GM12801 (cell line): ENCODE measurements around the gene SLC8A1.

ENCODE experiments used
- TF ChIP-seq, protein P1 (sequence below): IDR thresholded peaks from one replicate; pipeline ENCODE4 v1.5.1; 2011; ENCODE audit warnings: control low read depth; ENCODE audit not compliant: insufficient read length; ENCODE audit errors: extremely low read depth

The SLC8A1 gene

DNA sequence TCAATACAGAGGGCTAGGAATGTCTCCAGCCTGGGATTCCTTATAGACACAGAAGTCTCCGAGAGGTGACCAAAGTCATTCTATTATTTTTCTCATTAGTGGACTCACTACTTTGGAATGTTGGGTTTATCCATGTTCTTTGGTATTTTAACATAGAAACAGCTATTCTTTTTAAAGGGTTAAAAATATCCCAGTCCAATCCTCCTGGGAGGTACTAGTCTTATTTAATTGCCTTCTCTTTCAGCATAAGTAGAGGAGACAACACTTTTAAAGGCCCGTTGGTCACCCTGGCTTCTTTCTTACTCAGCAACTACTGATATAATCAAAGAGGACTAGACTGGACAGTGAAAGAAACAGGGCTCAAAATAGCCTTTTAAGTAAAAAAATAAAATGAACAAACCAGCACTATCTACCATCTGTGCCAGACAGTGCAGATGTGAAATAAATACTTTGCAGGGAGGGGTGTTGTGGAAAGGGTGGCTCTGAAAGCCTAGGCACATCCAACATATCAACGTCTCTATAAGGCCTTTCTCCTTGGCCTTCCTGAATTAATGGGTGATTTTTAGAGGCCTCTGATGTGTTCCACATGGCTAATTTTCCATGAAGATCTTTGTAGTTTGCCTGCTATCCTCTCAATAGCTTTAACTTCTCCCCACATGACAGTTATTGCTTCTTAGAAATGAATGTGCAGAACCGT, 338.5 kb downstream of the SLC8A1 start:
- TF ChIP-seq, protein P1, sequence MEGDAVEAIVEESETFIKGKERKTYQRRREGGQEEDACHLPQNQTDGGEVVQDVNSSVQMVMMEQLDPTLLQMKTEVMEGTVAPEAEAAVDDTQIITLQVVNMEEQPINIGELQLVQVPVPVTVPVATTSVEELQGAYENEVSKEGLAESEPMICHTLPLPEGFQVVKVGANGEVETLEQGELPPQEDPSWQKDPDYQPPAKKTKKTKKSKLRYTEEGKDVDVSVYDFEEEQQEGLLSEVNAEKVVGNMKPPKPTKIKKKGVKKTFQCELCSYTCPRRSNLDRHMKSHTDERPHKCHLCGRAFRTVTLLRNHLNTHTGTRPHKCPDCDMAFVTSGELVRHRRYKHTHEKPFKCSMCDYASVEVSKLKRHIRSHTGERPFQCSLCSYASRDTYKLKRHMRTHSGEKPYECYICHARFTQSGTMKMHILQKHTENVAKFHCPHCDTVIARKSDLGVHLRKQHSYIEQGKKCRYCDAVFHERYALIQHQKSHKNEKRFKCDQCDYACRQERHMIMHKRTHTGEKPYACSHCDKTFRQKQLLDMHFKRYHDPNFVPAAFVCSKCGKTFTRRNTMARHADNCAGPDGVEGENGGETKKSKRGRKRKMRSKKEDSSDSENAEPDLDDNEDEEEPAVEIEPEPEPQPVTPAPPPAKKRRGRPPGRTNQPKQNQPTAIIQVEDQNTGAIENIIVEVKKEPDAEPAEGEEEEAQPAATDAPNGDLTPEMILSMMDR: no peak

DNA sequence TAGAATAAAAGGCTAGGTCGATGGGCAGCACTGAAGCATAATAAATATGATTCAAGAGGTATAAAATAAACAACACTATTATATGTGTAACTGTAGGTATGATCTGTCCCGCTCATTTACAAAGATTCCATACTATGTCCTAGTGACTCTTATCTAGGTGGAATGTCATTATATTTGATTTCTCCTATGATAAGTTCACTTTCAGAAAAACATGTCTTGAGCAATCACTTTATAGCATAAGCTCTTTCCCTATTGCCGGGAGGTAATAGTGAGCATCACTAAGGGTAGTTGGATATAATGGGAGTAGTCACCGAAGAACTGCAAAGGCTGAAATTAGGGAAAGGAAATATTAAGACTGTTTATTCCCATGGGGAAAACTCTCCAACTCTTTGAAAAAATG, 342.5 kb downstream of the SLC8A1 start:
- TF ChIP-seq, protein P1: no peak

DNA sequence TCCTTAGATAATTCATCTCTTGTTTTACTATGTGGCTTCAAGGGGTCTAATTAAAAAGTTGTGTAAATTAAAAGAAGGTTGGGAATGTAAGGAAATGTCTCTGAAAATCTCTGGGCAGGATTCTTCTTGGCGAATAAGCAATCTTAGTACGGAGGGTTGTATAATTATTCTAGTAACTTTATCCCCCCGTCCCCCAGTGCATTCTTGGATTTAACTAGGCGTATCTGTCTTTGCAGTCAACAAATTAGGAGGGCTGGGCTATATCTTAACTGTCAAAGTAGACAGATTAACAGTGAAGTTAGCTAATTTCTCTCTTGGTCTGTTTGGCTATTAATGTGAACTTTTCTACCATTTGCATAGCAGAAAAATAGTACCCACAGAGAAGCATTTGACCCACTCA, 343.0 kb downstream of the SLC8A1 start:
- TF ChIP-seq, protein P1: no peak

DNA sequence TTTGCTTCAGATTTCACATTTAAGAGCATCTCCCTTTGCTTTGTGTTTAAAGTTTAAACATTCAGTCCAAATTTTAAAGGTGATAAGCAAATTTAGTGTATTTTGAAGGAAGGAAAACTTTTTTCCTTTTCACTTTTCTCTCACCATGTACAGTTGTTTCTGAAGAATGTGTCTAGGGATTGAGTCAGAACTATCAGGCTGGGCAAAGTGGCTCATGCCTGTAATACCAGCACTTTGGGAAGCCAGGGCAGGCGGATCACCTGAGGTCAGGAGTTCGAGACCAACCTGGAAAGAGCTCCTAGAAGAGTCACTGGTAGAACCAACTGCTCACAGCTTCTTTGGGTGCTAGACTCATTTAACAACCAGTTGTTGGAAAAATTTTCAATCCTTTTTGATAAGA, 345.8 kb downstream of the SLC8A1 start:
- TF ChIP-seq, protein P1: no peak

DNA sequence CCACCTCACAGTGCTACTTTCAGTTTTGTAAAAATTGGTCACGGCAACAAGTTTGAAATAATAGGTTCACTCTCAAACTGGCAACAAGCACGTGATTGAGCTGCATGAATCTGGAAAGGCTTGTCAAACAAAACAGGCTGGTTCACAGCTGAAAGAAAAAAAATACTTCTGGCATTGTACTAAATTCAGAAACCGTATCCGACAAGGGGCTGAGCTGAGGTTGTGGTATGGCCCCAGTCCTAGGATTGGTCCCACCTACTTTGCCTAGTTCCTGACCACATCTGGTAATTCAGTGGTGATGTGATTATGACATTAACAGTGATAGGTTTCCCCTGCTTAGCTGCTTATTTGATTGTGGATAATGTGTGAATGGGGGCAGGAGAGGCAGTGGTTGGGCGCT, 346.3 kb downstream of the SLC8A1 start:
- TF ChIP-seq, protein P1: no peak

DNA sequence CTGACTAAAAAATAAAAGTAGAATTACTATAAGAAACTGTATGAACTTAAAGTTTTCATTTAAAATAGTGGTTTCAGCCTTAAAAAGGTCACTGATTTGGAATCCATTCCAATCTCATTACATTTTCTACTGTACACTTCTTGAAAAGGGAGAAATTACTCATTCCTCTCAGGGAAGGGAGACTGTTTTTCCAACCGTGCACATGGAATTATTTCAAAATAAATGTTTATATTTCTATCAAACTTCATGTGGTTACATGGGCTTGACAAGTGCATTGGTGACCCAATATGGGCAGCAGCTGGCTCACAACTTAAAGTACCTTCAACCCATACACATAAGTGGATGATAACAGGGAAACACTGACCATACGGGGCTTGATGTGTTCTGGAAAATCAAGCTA, 348.3 kb downstream of the SLC8A1 start:
- TF ChIP-seq, protein P1: no peak

DNA sequence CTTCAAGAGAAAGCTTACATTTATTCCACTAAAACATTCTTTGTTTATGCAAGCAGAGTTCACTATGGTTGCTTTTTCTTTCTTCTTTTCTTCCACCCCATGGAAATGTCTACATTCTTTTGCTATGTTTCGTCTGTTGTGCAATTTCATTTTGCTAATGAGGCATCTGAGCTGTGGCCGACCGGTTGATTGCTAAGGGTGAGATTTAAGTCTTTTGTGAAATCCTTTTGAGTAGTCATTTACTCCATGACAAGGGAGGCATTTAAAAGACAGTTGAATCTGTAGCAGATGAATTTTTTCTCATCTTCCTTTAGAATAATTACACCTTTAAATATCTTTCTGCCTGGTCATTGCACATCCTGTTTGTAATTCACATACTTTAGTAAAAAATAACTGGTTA, 348.7 kb downstream of the SLC8A1 start:
- TF ChIP-seq, protein P1: no peak
